HCT116 (cell line): ENCODE results near the gene PLAC9. TPM values are rescaled to one million over a fixed set of nuclear protein-coding genes. Genes with fewer than 3 reads are reported as not detected.

ENCODE experiments used
- ATAC-seq: fragments of 200-7000 bp; cut with Tn5 transposase; 2 replicates; pipeline ENCODE4 v1.9.1; 2020; ENCODE audit warnings: mild to moderate bottlenecking, moderate library complexity
- BruUV-seq: library from RNA; stranded (reverse); fragments of 400-500 nt; replicated peaks from 2 replicates; lab custom pipeline; 2021; lab: Mats Ljungman, UMichigan
- CTCF ChIA-PET: fragments of 300-600 bp; sonication (Branson Sonifier 250); formaldehyde crosslinking; loops from one replicate; lab custom pipeline; 2021; ENCODE audit warnings: antibody characterized with exemption; lab: Charles Lee
- POLR2A ChIA-PET: fragments of 300-600, 350-600 bp; sonication (Branson Sonifier 250); formaldehyde crosslinking; loops from one replicate; lab custom pipeline; 2021; ENCODE audit warnings: antibody characterized with exemption; lab: Charles Lee
- RAD21 ChIA-PET, 2 experiments: fragments of 300-600 bp; sonication (Branson Sonifier 250); formaldehyde crosslinking; loops; one replicate each; lab custom pipeline; 2023; ENCODE audit warnings: low total read pairs in 2 of 2; ENCODE audit not compliant: uncharacterized antibody in 2 of 2, unreplicated experiment in 2 of 2, low non-redundant PET in 1 of 2; lab: Charles Lee
- DNase-seq: peaks from one replicate; pipeline ENCODE4 v3.0.0-alpha.2; 2010; ENCODE audit warnings: low read depth, low spot score
- H2AFZ ChIP-seq: fragments of 200-600 bp; shearing (Covaris generic), sonication (generic); 2 replicates; pipeline ENCODE4 v1.6.1; 2017; ENCODE audit warnings: low read depth, mixed run types, mixed read lengths, antibody characterized with exemption, low read length; ENCODE audit not compliant: poor library complexity, severe bottlenecking
- H3K27ac ChIP-seq: 2 replicates; pipeline ENCODE4 v1.5.1; 2012; ENCODE audit warnings: low read depth, low read length
- H3K27me3 ChIP-seq: fragments of 200-600 bp; sonication (generic); 2 replicates; pipeline ENCODE4 v1.6.1; 2016; ENCODE audit warnings: mixed run types, low read length, mixed read lengths; ENCODE audit not compliant: insufficient read depth
- H3K36me3 ChIP-seq, 2 experiments: fragments of 200-500 bp in 1 of 2; fragments of 200-600 bp in 1 of 2; sonication (Bioruptor generic) in 1 of 2; sonication (generic) in 1 of 2; 2 replicates each; pipeline versions ENCODE4 v1.5.1 to v1.6.1; 2014 to 2016; ENCODE audit warnings: low read length in 2 of 2, inconsistent platforms in 1 of 2, mixed read lengths in 1 of 2, mixed run types in 1 of 2; ENCODE audit not compliant: insufficient read depth in 2 of 2, control insufficient read depth in 1 of 2
- H3K4me1 ChIP-seq, 2 experiments: fragments of 200-600 bp in 1 of 2; sonication (generic) in 1 of 2; 2 replicates each; pipeline versions ENCODE4 v1.5.1 to v1.6.1; 2012 to 2017; ENCODE audit warnings: low read length in 2 of 2, inconsistent platforms in 1 of 2, mild to moderate bottlenecking in 1 of 2, mixed read lengths in 1 of 2, mixed run types in 1 of 2, moderate library complexity in 1 of 2; ENCODE audit not compliant: insufficient read depth in 2 of 2, control insufficient read depth in 1 of 2
- H3K4me2 ChIP-seq: fragments of 200-600 bp; sonication (generic); 2 replicates; pipeline ENCODE4 v1.6.1; 2017; ENCODE audit warnings: mixed run types, low read length, mixed read lengths
- H3K4me3 ChIP-seq, 2 experiments: fragments of 200-600 bp in 1 of 2; sonication (generic) in 1 of 2; replicated peaks in 1 of 2; 2 replicates each; pipeline ENCODE4 v1.5.1; 2011 to 2016; ENCODE audit warnings: low read length in 2 of 2, control low read depth in 1 of 2, low read depth in 1 of 2, mild to moderate bottlenecking in 1 of 2, mixed read lengths in 1 of 2, mixed run types in 1 of 2
- H3K79me2 ChIP-seq: fragments of 200-600 bp; sonication (generic); 2 replicates; pipeline ENCODE4 v1.6.1; 2017; ENCODE audit warnings: mild to moderate bottlenecking, mixed run types, low read length, moderate library complexity, mixed read lengths; ENCODE audit not compliant: insufficient read depth
- H3K9ac ChIP-seq: fragments of 200-600 bp; sonication (generic); 2 replicates; pipeline ENCODE4 v1.6.1; 2016; ENCODE audit warnings: low read length, mixed read lengths
- H3K9me2 ChIP-seq: fragments of 200-600 bp; sonication (generic), shearing (Covaris generic); 2 replicates; pipeline ENCODE4 v1.6.1; 2017; ENCODE audit warnings: mixed run types, mild to moderate bottlenecking, moderate library complexity; ENCODE audit not compliant: insufficient read depth
- H3K9me3 ChIP-seq, 2 experiments: fragments of 200-500 bp in 1 of 2; fragments of 200-600 bp in 1 of 2; sonication (Bioruptor generic) in 1 of 2; sonication (generic) in 1 of 2; 2 replicates each; pipeline ENCODE4 v1.6.1; 2014 to 2017; ENCODE audit warnings: low read length in 2 of 2, mixed read lengths in 2 of 2, inconsistent platforms in 1 of 2, low read depth in 1 of 2, mild to moderate bottlenecking in 1 of 2, mixed run types in 1 of 2, moderate library complexity in 1 of 2; ENCODE audit not compliant: control insufficient read depth in 1 of 2, insufficient read depth in 1 of 2
- H4K20me1 ChIP-seq: fragments of 200-600 bp; sonication (generic), shearing (Covaris generic); 2 replicates; pipeline ENCODE4 v1.6.1; 2017; ENCODE audit warnings: mixed run types, mild to moderate bottlenecking, moderate library complexity; ENCODE audit not compliant: insufficient read depth
- ATF3 ChIP-seq: IDR thresholded peaks from 2 replicates; pipeline ENCODE4 v1.6.1; 2012
- CBX3 ChIP-seq: IDR thresholded peaks from 2 replicates; pipeline ENCODE4 v1.6.1; 2012; ENCODE audit warnings: low read depth
- CEBPB ChIP-seq: IDR thresholded peaks from 2 replicates; pipeline ENCODE4 v1.6.1; 2012; ENCODE audit warnings: low read depth
- EGR1 ChIP-seq: IDR thresholded peaks from 2 replicates; pipeline ENCODE4 v1.6.1; 2012; ENCODE audit warnings: low read depth
- EZH2 ChIP-seq: fragments of 200-600 bp; sonication (generic); IDR thresholded peaks from 2 replicates; pipeline ENCODE4 v1.6.1; 2017; ENCODE audit warnings: antibody characterized with exemption, mixed run types
- JUND ChIP-seq: IDR thresholded peaks from 2 replicates; pipeline ENCODE4 v1.6.1; 2012
- MAX ChIP-seq: IDR thresholded peaks from 2 replicates; pipeline ENCODE4 v1.6.1; 2012
- POLR2A ChIP-seq: IDR thresholded peaks from 2 replicates; pipeline ENCODE4 v1.7.0; 2011; ENCODE audit warnings: borderline replicate concordance; ENCODE audit not compliant: insufficient read depth, insufficient read length; ENCODE audit errors: extremely low read depth
- POLR2AphosphoS5 ChIP-seq: IDR thresholded peaks from 2 replicates; pipeline ENCODE4 v1.6.1; 2011; ENCODE audit warnings: mild to moderate bottlenecking, low read depth, low read length, moderate library complexity
- RAD21 ChIP-seq: IDR thresholded peaks from 2 replicates; pipeline ENCODE4 v1.6.1; 2012; ENCODE audit warnings: low read depth, mild to moderate bottlenecking
- SIN3A ChIP-seq: IDR thresholded peaks from 2 replicates; pipeline ENCODE4 v1.6.1; 2012; ENCODE audit warnings: low read depth
- SP1 ChIP-seq: IDR thresholded peaks from 2 replicates; pipeline ENCODE4 v1.6.1; 2012; ENCODE audit warnings: low read depth
- SRF ChIP-seq: IDR thresholded peaks from 2 replicates; pipeline ENCODE4 v1.6.1; 2012; ENCODE audit warnings: low read depth
- YY1 ChIP-seq: IDR thresholded peaks from 2 replicates; pipeline ENCODE4 v1.6.1; 2011; ENCODE audit warnings: low read length, low read depth, moderate library complexity, mild to moderate bottlenecking; ENCODE audit not compliant: insufficient replicate concordance; ENCODE audit errors: extremely low read depth
- ZFX ChIP-seq: fragments of 450-650 bp; IDR thresholded peaks from 2 replicates; pipeline ENCODE4 v1.6.1; 2017
- ZNF274 ChIP-seq: fragments of 200-500 bp; sonication (Bioruptor generic); IDR thresholded peaks from 2 replicates; pipeline ENCODE4 v1.6.1; 2014; ENCODE audit warnings: mild to moderate bottlenecking, low read depth, low read length, inconsistent platforms
- intact Hi-C: fragments of 100-400 bp; cut with micrococcal nuclease; formaldehyde crosslinking; loops from 2 replicates; pipeline ENCODE4 v1.10.0; 2022
- total RNA-seq: library from RNA; stranded (reverse); gene quantifications from one replicate; pipeline ENCODE4 v1.2.1, GENCODE V29; 2021; ENCODE audit not compliant: unreplicated experiment

PLAC9 gene
- total RNA-seq, 1 experiment from 2014 or later, result not detected

- ATAC-seq (no peak), DNase-seq (no peak)
- POLR2A ChIA-PET, result no interaction called here
- H3K9me3 ChIP-seq, result no peaks in the 10 kb centered on the region
- no peak overlapping the region for H3K4me3 ChIP-seq
- RAD21 ChIA-PET, result no interaction called here
- no peak overlapping the region for H3K4me2 ChIP-seq
- H3K9me2 ChIP-seq, result no peaks in the 10 kb centered on the region
- peaks cover 13 to 91% of the 10 kb centered on the region in 2 experiments for H3K36me3 ChIP-seq
- no peaks in the 10 kb centered on the region for H3K27me3 ChIP-seq
- no peak overlapping the region for H3K27ac ChIP-seq
- intact Hi-C loops, result no loop called here
- peaks cover 10 to 21% of the 10 kb centered on the region in 2 experiments for H3K4me1 ChIP-seq
- CTCF ChIA-PET, result no interaction called here
- no peaks in the 10 kb centered on the region for H4K20me1 ChIP-seq
- no peak for TF ChIP-seq YY1
- TF ChIP-seq SP1, result no peak
- TF ChIP-seq SRF, result no peak
- TF ChIP-seq POLR2AphosphoS5, result no peak
- no peak for TF ChIP-seq SIN3A
- no peak for TF ChIP-seq MAX
- no peak for TF ChIP-seq JUND
- TF ChIP-seq POLR2A, result no peak
- no peak for TF ChIP-seq ZNF274
- no peak for TF ChIP-seq EGR1
- TF ChIP-seq CEBPB, result no peak
- TF ChIP-seq ZFX, result no peak
- no peak overlapping the region for H3K9ac ChIP-seq
- no TSS peak for BruUV-seq
- H2AFZ ChIP-seq, result no peak overlapping the region
- peaks cover 5% of the 10 kb centered on the region; the same call in 1 of the 2 replicates for H3K79me2 ChIP-seq
Observed at GRCh38 chr10:80153460-80153859, 20.9 kb downstream of the PLAC9 start.

- BruUV-seq, result no TSS peak
- H4K20me1 ChIP-seq, result no peaks in the 10 kb centered on the region
- no peak overlapping the region for H3K27ac ChIP-seq
- no peaks in the 10 kb centered on the region for H3K27me3 ChIP-seq
- no peak overlapping the region for H3K4me3 ChIP-seq
- no peaks in the 10 kb centered on the region for H3K9me2 ChIP-seq
- peaks cover 5% of the 10 kb centered on the region; the same call in 1 of the 2 replicates for H3K79me2 ChIP-seq
- intact Hi-C loops, result no loop called here
- H3K9me3 ChIP-seq, result no peaks in the 10 kb centered on the region
- H3K4me2 ChIP-seq, result no peak overlapping the region
- H3K9ac ChIP-seq, result no peak overlapping the region
- ChIA-PET RAD21 (no interaction called here), POLR2A (no interaction called here), CTCF (no interaction called here)
- H3K36me3 ChIP-seq, result peaks cover 13 to 87% of the 10 kb centered on the region in 2 experiments
- DNase-seq (no peak), ATAC-seq (no peak)
- peaks cover 19 to 32% of the 10 kb centered on the region in 2 experiments for H3K4me1 ChIP-seq
- TF ChIP-seq CBX3, result no peak
- TF ChIP-seq ATF3, result no peak
- TF ChIP-seq RAD21, result no peak
- TF ChIP-seq EZH2, result no peak
- no peak for TF ChIP-seq CEBPB
- TF ChIP-seq ZFX, result no peak
- TF ChIP-seq SIN3A, result no peak
- TF ChIP-seq SRF, result no peak
- no peak for TF ChIP-seq YY1
- TF ChIP-seq EGR1, result no peak
- TF ChIP-seq MAX, result no peak
- no peak for TF ChIP-seq SP1
- no peak overlapping the region for H2AFZ ChIP-seq
Observed at GRCh38 chr10:80154626-80154977, 22.1 kb downstream of the PLAC9 start.
